GM12878 (cell line): ENCODE measurements around the gene ITCH. TPM values are rescaled to one million over a fixed set of nuclear protein-coding genes. Genes with fewer than 3 reads are reported as not detected.

Source experiments
- ATAC-seq: fragments of 200-7000 bp; cut with Tn5 transposase; 3 replicates; pipeline ENCODE4 v1.9.1; 2020; ENCODE audit warnings: mild to moderate bottlenecking, moderate library complexity
- BruUV-seq: library from RNA; stranded (reverse); fragments of 400-500 nt; replicated peaks from 2 replicates; lab custom pipeline; 2021; lab: Mats Ljungman, UMichigan
- CTCF ChIA-PET: fragments of 300-600 bp; sonication (Branson Sonifier 250); formaldehyde crosslinking; extraction: SDS; loops from one replicate; lab custom pipeline; 2021; ENCODE audit warnings: inconsistent platforms; lab: Yijun Ruan, JAX
- POLR2A ChIA-PET: fragments of 350-600 bp; formaldehyde crosslinking; extraction: SDS; loops from one replicate; lab custom pipeline; 2021; ENCODE audit warnings: inconsistent platforms; lab: Charles Lee
- RAD21 ChIA-PET: fragments of 300-600 bp; sonication (Branson Sonifier 250); formaldehyde crosslinking; loops from one replicate; lab custom pipeline; 2023; ENCODE audit warnings: antibody characterized with exemption; ENCODE audit not compliant: unreplicated experiment; lab: Charles Lee
- SMC1A ChIA-PET: fragments of 300-600 bp; sonication (Branson Sonifier 250); formaldehyde crosslinking; loops from one replicate; lab custom pipeline; 2023; ENCODE audit not compliant: unreplicated experiment, uncharacterized antibody; lab: Charles Lee
- DNase-seq: peaks from one replicate; pipeline ENCODE4 v3.0.0-alpha.2; 2011; ENCODE audit warnings: low read depth, low spot score
- FAIRE-seq: peaks from 3 replicates; lab custom pipeline; 2011; peaks lifted over from hg19 to GRCh38; lab: Jason Lieb, UNC
- H2AFZ ChIP-seq: 2 replicates; pipeline ENCODE4 v1.6.0; 2011; ENCODE audit warnings: low read depth, low read length, control low read depth; ENCODE audit not compliant: control insufficient read depth
- H3K27ac ChIP-seq: 2 replicates; pipeline ENCODE4 v1.5.1; 2011; ENCODE audit warnings: control low read depth; ENCODE audit not compliant: control insufficient read depth, insufficient read depth
- H3K27me3 ChIP-seq, 2 experiments: replicated peaks in 1 of 2; 2 replicates each; pipeline versions ENCODE4 v1.6.0 to v1.6.1; 2011; ENCODE audit warnings: low read length in 1 of 2; ENCODE audit not compliant: control insufficient read depth in 2 of 2, insufficient read depth in 2 of 2
- H3K36me3 ChIP-seq, 2 experiments: 2 replicates each; pipeline ENCODE4 v1.5.1; 2011; ENCODE audit warnings: low read length in 1 of 2; ENCODE audit not compliant: control insufficient read depth in 2 of 2, insufficient read depth in 2 of 2
- H3K4me1 ChIP-seq: 2 replicates; pipeline ENCODE4 v1.6.1; 2011; ENCODE audit warnings: mild to moderate bottlenecking, low read length, moderate library complexity, mixed read lengths; ENCODE audit not compliant: control insufficient read depth, insufficient read depth
- H3K4me2 ChIP-seq: 2 replicates; pipeline ENCODE4 v1.6.0; 2011; ENCODE audit warnings: control low read depth; ENCODE audit not compliant: control insufficient read depth, insufficient read depth
- H3K4me3 ChIP-seq: fragments of 200-600 bp; sonication (generic); 2 replicates; pipeline ENCODE4 v1.5.1; 2016
- H3K79me2 ChIP-seq: 2 replicates; pipeline ENCODE4 v1.6.0; 2011; ENCODE audit warnings: low read length; ENCODE audit not compliant: control insufficient read depth, insufficient read depth
- H3K9ac ChIP-seq: 2 replicates; pipeline ENCODE4 v1.8.0; 2011; ENCODE audit warnings: low read length, control low read depth, mixed read lengths; ENCODE audit not compliant: control insufficient read depth, insufficient read depth
- H3K9me3 ChIP-seq: replicated peaks from 3 replicates; pipeline ENCODE4 v1.5.1; 2011; ENCODE audit warnings: mild to moderate bottlenecking, low read length; ENCODE audit not compliant: control insufficient read depth, insufficient read depth
- H4K20me1 ChIP-seq: 2 replicates; pipeline ENCODE4 v1.6.0; 2011; ENCODE audit not compliant: control insufficient read depth, insufficient read depth
- ATF3 ChIP-seq: IDR thresholded peaks from 2 replicates; pipeline ENCODE4 v1.6.1; 2011; ENCODE audit warnings: low read depth, mild to moderate bottlenecking, low read length, moderate library complexity, borderline replicate concordance; ENCODE audit errors: extremely low read depth
- BCL11A ChIP-seq: IDR thresholded peaks from 2 replicates; pipeline ENCODE4 v1.6.1; 2011; ENCODE audit warnings: low read depth, low read length
- BCLAF1 ChIP-seq: fragments of 450-650 bp; IDR thresholded peaks from 2 replicates; pipeline ENCODE4 v1.6.1; 2017; ENCODE audit warnings: antibody characterized with exemption, mild to moderate bottlenecking, moderate library complexity
- E2F4 ChIP-seq: IDR thresholded peaks from 2 replicates; pipeline ENCODE4 v1.6.1; 2012; ENCODE audit warnings: low read depth, low read length, improper control_type of control experiment
- HDGF ChIP-seq: fragments of 450-650 bp; IDR thresholded peaks from 2 replicates; pipeline ENCODE4 v1.6.1; 2016; ENCODE audit warnings: antibody characterized with exemption
- IRF4 ChIP-seq: IDR thresholded peaks from 2 replicates; pipeline ENCODE4 v1.6.1; 2011; ENCODE audit warnings: low read depth, low read length
- POLR2AphosphoS5 ChIP-seq: IDR thresholded peaks from 2 replicates; pipeline ENCODE4 v1.6.1; 2011; ENCODE audit warnings: mild to moderate bottlenecking, low read length, inconsistent platforms
- SIN3A ChIP-seq: IDR thresholded peaks from 2 replicates; pipeline ENCODE4 v1.6.1; 2012; ENCODE audit warnings: low read depth, low read length, improper control_type of control experiment
- SMAD1 ChIP-seq: fragments of 450-650 bp; IDR thresholded peaks from 2 replicates; pipeline ENCODE4 v1.6.1; 2018; ENCODE audit warnings: mild to moderate bottlenecking, low read depth; ENCODE audit not compliant: partially characterized antibody
- TCF12 ChIP-seq: IDR thresholded peaks from 2 replicates; pipeline ENCODE4 v1.6.1; 2011; ENCODE audit warnings: low read depth, mild to moderate bottlenecking, low read length
- USF2 ChIP-seq: IDR thresholded peaks from 2 replicates; pipeline ENCODE4 v1.6.1; 2011; ENCODE audit warnings: low read depth, low read length, improper control_type of control experiment, borderline replicate concordance
- YBX1 ChIP-seq: fragments of 450-650 bp; IDR thresholded peaks from 2 replicates; pipeline ENCODE4 v1.6.1; 2016; ENCODE audit warnings: antibody characterized with exemption
- ZBTB4 ChIP-seq: fragments of 450-650 bp; formaldehyde crosslinking; IDR thresholded peaks from 2 replicates; pipeline ENCODE4 v1.4.0; 2022; ENCODE audit warnings: mild to moderate bottlenecking, moderate library complexity
- WGBS: methylation state at CpG from one replicate; pipeline ENCODE4 v1.1.6; 2016; ENCODE audit warnings: low lambda C conversion rate; ENCODE audit not compliant: insufficient replicate concordance, insufficient coverage; ENCODE audit errors: missing lambda C conversion rate; 5-methylcytosine and 5-hydroxymethylcytosine counted together
- in situ Hi-C: fragments of 300-500 bp; cut with MboI; formaldehyde crosslinking; loops from 9 replicates; pipeline ENCODE4 v1.14.3; 2018; ENCODE audit warnings: mixed read lengths
- intact Hi-C: fragments of 100-400 bp; cut with micrococcal nuclease; formaldehyde crosslinking; loops from one replicate; pipeline ENCODE4 v1.14.2; 2022; ENCODE audit not compliant: unreplicated experiment
- polyA plus RNA-seq, 11 experiments: library from polyadenylated mRNA; depleted of rRNA in 4 of 11; unstranded in 6 of 11; stranded (reverse) in 5 of 11; fragments of >200 nt; fragmentation: Nextera tagmentation in 4 of 11; fragmentation: Illumina TruSeq in 1 of 11; extraction: Ambion mirVana in 4 of 11; extraction: Trizol in 1 of 11; gene quantifications; 1 replicate in 1 of 11; 2 replicates in 10 of 11; pipeline versions ENCODE4 v1.2.1 to v1.2.3, GENCODE V29; 2011 to 2016; ENCODE audit warnings: inconsistent platforms in 2 of 11, missing spikeins in 2 of 11, low read depth in 1 of 11
- total RNA-seq, 4 experiments: library from RNA; depleted of rRNA in 3 of 4; stranded (reverse); fragments of >200 nt in 3 of 4; fragmentation: Illumina TruSeq in 1 of 4; extraction: Trizol in 1 of 4; gene quantifications; 2 replicates each; pipeline versions ENCODE4 v1.2.1 to v1.2.3, GENCODE V29; 2013 to 2021

Gene ITCH
- total and polyA plus RNA-seq, 10 of the 15 experiments (the other 5 are each of a cell fraction or from before 2014, with no cell fraction given) = 7.5 to 46.1 (median 21.5) TPM

- Histone ChIP-seq H3K27ac (peak overlapping the region; percentile 70), H3K4me3 (peak overlapping the region; percentile 99), H2AFZ (peak overlapping the region; percentile 83), H3K4me2 (peak overlapping the region; percentile 85), H3K9ac (peak overlapping the region; percentile 74), H3K79me2 (peaks cover 42% of the 10 kb centered on the region), H3K36me3 (no peaks in the 10 kb centered on the region), H3K4me1 (peaks cover 20% of the 10 kb centered on the region), H3K9me3 (no peaks in the 10 kb centered on the region), H4K20me1 (no peaks in the 10 kb centered on the region), H3K27me3 (no peaks in the 10 kb centered on the region)
- ChIA-PET RAD21 (interaction anchor here (0.7 to 1.9 kb wide), 13 partner anchors 16 to 251 kb away, joined by 3 to 21 read pairs (median 6); partner anchors contain the start of genes AHCY, DYNLRB1 and EIF2S2), POLR2A (interaction anchor here (0.6 to 3.7 kb wide), 13 partner anchors 9 to 1177 kb away, joined by 3 to 30 read pairs (median 4); partner anchors contain the start of genes AHCY, DYNLRB1, EIF2S2 and MMP24OS), CTCF (interaction anchor here (1.0 to 3.2 kb wide), 5 partner anchors 15 to 152 kb away, joined by 3 to 24 read pairs (median 7); no protein-coding TSS in a partner anchor), SMC1A (interaction anchor here (0.6 to 3.0 kb wide), 8 partner anchors 9 to 339 kb away, joined by 3 to 22 read pairs (median 5); no protein-coding TSS in a partner anchor)
- ATAC-seq (peak; percentile 69), DNase-seq (no peak), FAIRE-seq (no peak)
- BruUV-seq = no TSS peak
- intact Hi-C loops (no loop called here), in situ Hi-C loops (no loop called here)
- 13% methylated on average over 50 of the region's 70 CpGs for WGBS
- no peak for TF ChIP-seq YBX1
- TF ChIP-seq SMAD1 = no peak
- no peak for TF ChIP-seq E2F4
- no peak for TF ChIP-seq POLR2AphosphoS5
- no peak for TF ChIP-seq ATF3
- TF ChIP-seq BCLAF1 = no peak
- TF ChIP-seq TCF12 = no peak
- TF ChIP-seq IRF4 = no peak
- TF ChIP-seq SIN3A = 0 out of 2 replicates have a peak, but pooled peaks have one; percentile 16
- no peak for TF ChIP-seq USF2
- TF ChIP-seq ZBTB4 (CRISPR knock-in tag) = no peak
- TF ChIP-seq BCL11A = no peak
- TF ChIP-seq HDGF = no peak
Measured at GRCh38 chr20:34363465-34364222, 571 bp downstream of the ITCH start.
